HepG2 (cell line): ENCODE results near the gene OSGIN1.

ENCODE experiments used
- CTCF ChIP-seq: sonication (generic); formaldehyde crosslinking; IDR thresholded peaks from 2 replicates; pipeline ENCODE4 v1.5.0; 2020; ENCODE audit warnings: mild to moderate bottlenecking, missing genetic modification reagents, moderate library complexity
- EED ChIP-seq: sonication (generic); formaldehyde crosslinking; IDR thresholded peaks from 2 replicates; pipeline ENCODE4 v1.5.0; 2020; ENCODE audit warnings: mild to moderate bottlenecking, missing genetic modification reagents
- ESRRA ChIP-seq: sonication (generic); formaldehyde crosslinking; IDR thresholded peaks from 2 replicates; pipeline ENCODE4 v1.5.1; 2020; ENCODE audit warnings: mild to moderate bottlenecking, low read depth, missing genetic modification reagents
- EZH2 ChIP-seq: conservative IDR thresholded peaks from 2 replicates; pipeline ENCODE4 v1.6.1; 2012; ENCODE audit warnings: mild to moderate bottlenecking, low read depth, low read length, moderate library complexity
- JUND ChIP-seq: sonication (generic); formaldehyde crosslinking; IDR thresholded peaks from 2 replicates; pipeline ENCODE4 v1.8.0; 2022; ENCODE audit warnings: mild to moderate bottlenecking, missing genetic modification reagents
- NFE2L2 ChIP-seq: fragments of 150-350 bp; IDR thresholded peaks from 2 replicates; pipeline ENCODE4 v1.6.1; 2014; ENCODE audit warnings: low read length
- RXRA ChIP-seq: sonication (generic); formaldehyde crosslinking; IDR thresholded peaks from 2 replicates; pipeline ENCODE4 v1.5.1; 2020; ENCODE audit warnings: missing genetic modification reagents
- SNRNP70 ChIP-seq: fragments of 200-400 bp; formaldehyde crosslinking; IDR thresholded peaks from 2 replicates; pipeline ENCODE4 v1.6.1; 2017; ENCODE audit warnings: mild to moderate bottlenecking, low read depth, low read length, moderate library complexity
- SOX5 ChIP-seq: IDR thresholded peaks from 2 replicates; pipeline ENCODE4 v1.6.1; 2016; ENCODE audit warnings: borderline replicate concordance
- TCF7L2 ChIP-seq: IDR thresholded peaks from 2 replicates; pipeline ENCODE4 v1.6.1; 2011; ENCODE audit warnings: mild to moderate bottlenecking, low read depth, low read length, moderate library complexity
- ZNF274 ChIP-seq: sonication (generic); formaldehyde crosslinking; IDR thresholded peaks from 2 replicates; pipeline ENCODE4 v1.5.1; 2020; ENCODE audit warnings: mild to moderate bottlenecking, missing genetic modification reagents

GRCh38 chr16:83912519-83913244, 40.4 kb upstream of the OSGIN1 start:
- TF ChIP-seq JUND (no peak), RXRA (CRISPR knock-in tag) (no peak), CTCF (CRISPR knock-in tag) (no peak), TCF7L2 (no peak), SOX5 (CRISPR knock-in tag) (no peak), EED (no peak), EZH2 (no peak), SNRNP70 (no peak), NFE2L2 (no peak), ESRRA (no peak), ZNF274 (no peak)
